ENCODE data around the gene ETFBKMT.

GRCh38 chr12:31650918-31651317 lies 8.6 kb upstream of the ETFBKMT start:
- no peak for TF ChIP-seq CTCF (IDR thresholded peaks at IDR 0.05)
- TF ChIP-seq POLR2A (IDR thresholded peaks at IDR 0.05) = no peak

All from right lobe of liver (tissue), 4 donors.